Urinary bladder (tissue), 4 donors: Measurements from ENCODE around the gene APOBEC3F. TPM values are rescaled to one million over a fixed set of nuclear protein-coding genes. Genes with fewer than 3 reads are reported as not detected.
"Not testable (repeated sequence)": the region's sequence is repeated elsewhere in the genome, so short reads cannot be mapped to it uniquely, and the experiment has no call there.

Experiments
- DNase-seq: peaks from one replicate; pipeline ENCODE4 v3.0.0-alpha.2; 2015; ENCODE audit errors: extremely low spot score
- H3K27ac ChIP-seq: one replicate; pipeline ENCODE4 v1.5.1; 2013; ENCODE audit warnings: low read depth, mild to moderate bottlenecking, moderate library complexity
- H3K36me3 ChIP-seq: one replicate; pipeline ENCODE4 v1.6.1; 2013; ENCODE audit warnings: mild to moderate bottlenecking, moderate library complexity; ENCODE audit not compliant: insufficient read depth
- H3K4me1 ChIP-seq: one replicate; pipeline ENCODE4 v1.6.1; 2013; ENCODE audit warnings: mild to moderate bottlenecking, moderate library complexity; ENCODE audit not compliant: insufficient read depth
- H3K4me3 ChIP-seq: one replicate; pipeline ENCODE4 v1.5.1; 2013; ENCODE audit warnings: low read depth, low read length
- WGBS: extraction: QIAGEN DNeasy Blood & Tissue Kit; methylation state at CpG from one replicate; pipeline ENCODE4 v1.1.7; 2013; 5-methylcytosine and 5-hydroxymethylcytosine counted together
- polyA plus RNA-seq: library from polyadenylated mRNA; stranded (reverse); fragments of 200-250 nt; gene quantifications from one replicate; pipeline ENCODE4 v1.2.3, GENCODE V29; 2013
- total RNA-seq: library from RNA; depleted of rRNA; stranded (reverse); fragments of >200 nt; gene quantifications from one replicate; pipeline ENCODE4 v1.2.3, GENCODE V29; 2014
- donor health status: healthy with polysubstance abuse.
- donor health status: healthy.

The APOBEC3F gene
- total and polyA plus RNA-seq, 2 donors, result 4.4 to 4.7 TPM

DNA sequence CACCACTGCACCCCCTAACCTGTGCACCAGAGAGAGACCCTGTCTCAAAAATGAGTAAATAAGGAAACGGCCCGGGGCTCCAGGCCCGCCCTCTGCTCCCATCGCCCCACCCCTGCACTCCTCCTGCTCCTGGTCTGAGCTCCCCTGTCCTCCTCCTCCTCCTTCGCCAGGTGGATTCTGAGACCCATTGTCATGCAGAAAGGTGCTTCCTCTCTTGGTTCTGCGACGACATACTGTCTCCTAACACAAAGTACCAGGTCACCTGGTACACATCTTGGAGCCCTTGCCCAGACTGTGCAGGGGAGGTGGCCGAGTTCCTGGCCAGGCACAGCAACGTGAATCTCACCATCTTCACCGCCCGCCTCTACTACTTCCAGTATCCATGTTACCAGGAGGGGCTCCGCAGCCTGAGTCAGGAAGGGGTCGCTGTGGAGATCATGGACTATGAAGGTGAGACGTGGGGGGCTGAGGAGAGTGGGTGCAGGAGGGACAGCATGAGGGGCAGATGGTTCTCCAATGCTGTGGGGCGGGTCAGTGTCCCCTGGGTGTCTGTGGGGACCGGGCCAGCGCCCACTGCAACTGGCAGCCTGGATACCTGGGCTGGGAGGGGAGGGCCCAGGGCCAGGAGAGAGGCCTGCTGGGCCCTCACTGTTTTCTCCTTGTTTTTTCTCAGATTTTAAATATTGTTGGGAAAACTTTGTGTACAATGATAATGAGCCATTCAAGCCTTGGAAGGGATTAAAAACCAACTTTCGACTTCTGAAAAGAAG lies 22.9 kb upstream of the APOBEC3F start:
- no peak for DNase-seq
- Histone ChIP-seq H3K4me3 (no peak overlapping the region), H3K4me1 (no peaks in the 10 kb centered on the region), H3K36me3 (no peaks in the 10 kb centered on the region), H3K27ac (no peak overlapping the region)
- 78% methylated on average over 18 of the region's 18 CpGs for WGBS

- DNase-seq, H3K36me3 ChIP-seq, H3K4me3 ChIP-seq, H3K4me1 ChIP-seq: not testable (repeated sequence)
- peak overlapping the region; percentile 63 for H3K27ac ChIP-seq
- 44% methylated on average over 15 of the region's 15 CpGs for WGBS
These were observed 20.5 kb upstream of the APOBEC3F start for GRCh38 chr22:39020021-39020651.

DNA sequence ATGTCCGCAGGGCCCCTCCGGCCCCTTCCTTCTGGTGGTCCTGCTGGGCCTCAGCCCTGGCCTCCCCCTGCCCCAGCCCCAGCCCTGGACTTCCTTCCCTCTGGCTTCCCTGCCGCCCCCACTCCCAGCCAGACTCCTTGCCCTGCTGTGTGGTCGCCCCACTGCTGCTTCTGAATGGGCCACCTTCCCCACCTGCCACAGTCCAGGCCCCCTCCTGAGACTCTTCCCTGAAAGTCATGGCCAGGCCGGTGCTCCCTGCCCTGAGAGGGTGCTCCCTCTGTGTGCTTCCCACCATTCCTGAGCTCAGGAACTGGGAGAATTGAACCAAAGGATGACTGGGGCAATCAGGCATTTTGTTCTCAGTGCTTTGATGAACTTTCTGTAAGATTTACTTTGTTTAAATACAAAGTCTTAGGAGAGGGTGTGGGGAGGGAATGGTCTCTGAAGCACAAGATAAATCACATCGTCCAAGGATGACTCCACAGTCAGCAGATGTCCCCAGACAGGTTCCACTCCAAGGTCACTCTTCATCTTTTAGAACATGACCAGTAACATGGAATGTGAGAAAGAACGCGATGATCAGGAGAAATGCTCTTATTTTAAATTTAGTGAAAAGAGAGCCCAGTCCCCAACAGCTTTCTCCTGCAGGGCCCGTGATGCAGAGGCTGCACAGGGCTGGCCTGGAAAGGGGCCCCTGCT lies 19.0 kb upstream of the APOBEC3F start:
- Histone ChIP-seq H3K4me1 (no peaks in the 10 kb centered on the region), H3K4me3 (peak overlapping the region; percentile 44), H3K36me3 (peaks cover 2% of the 10 kb centered on the region), H3K27ac (peak overlapping the region; percentile 79)
- WGBS, result 63% methylated on average over 9 of the region's 9 CpGs
- no peak for DNase-seq

DNA sequence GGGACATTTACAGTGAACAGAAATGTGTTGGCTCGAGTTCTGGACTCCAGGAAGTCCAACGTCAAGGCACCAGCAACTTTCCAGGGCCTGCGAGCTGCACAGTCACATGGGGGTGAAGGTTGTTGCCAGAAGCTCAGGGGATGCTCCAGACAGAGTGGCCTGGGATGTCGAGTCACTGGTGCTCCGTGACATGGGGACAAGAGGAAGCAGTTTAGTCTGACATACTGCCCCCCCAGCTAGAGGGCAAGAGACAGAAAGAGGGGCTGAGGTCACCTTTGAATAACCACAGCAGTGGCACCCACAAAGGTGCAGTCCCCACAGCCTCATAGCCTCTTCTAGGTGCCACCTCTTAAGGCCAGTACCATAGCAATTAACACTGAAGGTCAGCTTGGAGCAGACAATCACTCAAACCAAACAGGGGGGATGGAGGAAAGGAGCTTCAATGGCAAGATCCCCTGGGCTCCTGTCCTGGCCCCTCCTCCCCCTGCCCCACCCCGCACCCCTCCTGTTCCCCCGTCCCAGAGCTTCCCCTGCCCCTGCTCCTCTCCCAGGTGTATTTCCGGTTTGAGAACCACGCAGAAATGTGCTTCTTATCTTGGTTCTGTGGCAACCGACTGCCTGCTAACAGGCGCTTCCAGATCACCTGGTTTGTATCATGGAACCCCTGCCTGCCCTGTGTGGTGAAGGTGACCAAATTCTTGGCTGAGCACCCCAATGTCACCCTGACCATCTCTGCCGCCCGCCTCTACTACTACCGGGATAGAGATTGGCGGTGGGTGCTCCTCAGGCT lies 15.9 kb upstream of the APOBEC3F start:
- DNase-seq, result no peak
- no peak overlapping the region for H3K4me3 ChIP-seq
- no peaks in the 10 kb centered on the region for H3K4me1 ChIP-seq
- 85% methylated on average over 15 of the region's 15 CpGs for WGBS
- H3K36me3 ChIP-seq, result peaks cover 2% of the 10 kb centered on the region
- H3K27ac ChIP-seq, result no peak overlapping the region

- peaks cover 2% of the 10 kb centered on the region for H3K36me3 ChIP-seq
- H3K4me1 ChIP-seq, result no peaks in the 10 kb centered on the region
- 88% methylated on average over 12 of the region's 12 CpGs for WGBS
- DNase-seq, result no peak
- H3K4me3 ChIP-seq, result no peak overlapping the region
- no peak overlapping the region for H3K27ac ChIP-seq
These were observed 14.0 kb upstream of the APOBEC3F start for GRCh38 chr22:39026509-39027150.

DNA sequence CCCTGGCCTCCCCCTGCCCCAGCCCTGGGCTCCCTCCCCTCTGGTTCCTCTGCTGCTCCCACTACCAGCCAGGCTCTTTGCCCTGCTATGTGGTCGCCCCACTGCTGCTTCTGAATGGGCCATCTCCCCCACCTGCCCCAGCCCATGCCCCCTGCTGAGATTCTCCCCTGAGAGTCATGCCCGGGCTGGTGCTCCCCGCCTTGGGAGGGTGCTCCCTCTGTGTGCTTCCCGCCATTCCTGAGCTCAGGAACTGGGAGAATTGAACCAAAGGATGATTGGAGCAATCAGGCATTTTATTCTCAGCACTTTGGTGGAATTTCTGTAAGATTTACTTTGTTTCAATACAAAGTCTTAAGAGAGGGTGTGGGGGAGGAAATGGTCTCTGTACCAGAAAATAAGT lies 12.9 kb upstream of the APOBEC3F start:
- H3K36me3 ChIP-seq, result peaks cover 2% of the 10 kb centered on the region
- 84% methylated on average over 4 of the region's 4 CpGs for WGBS
- no peak for DNase-seq

GRCh38 chr22:39028281-39028680 lies 12.4 kb upstream of the APOBEC3F start:
- H3K4me3 ChIP-seq, result no peak overlapping the region
- H3K36me3 ChIP-seq, result peaks cover 2% of the 10 kb centered on the region
- DNase-seq, result no peak
- H3K4me1 ChIP-seq, result no peaks in the 10 kb centered on the region
- no peak overlapping the region for H3K27ac ChIP-seq
- 81% methylated on average over 11 of the region's 11 CpGs for WGBS

More for the DNA sequence above, 12.9 kb upstream of the APOBEC3F start:
- no peaks in the 10 kb centered on the region for H3K4me1 ChIP-seq
- no peak overlapping the region for H3K4me3 ChIP-seq
- no peak overlapping the region for H3K27ac ChIP-seq

GRCh38 chr22:39029227-39029626 lies 11.4 kb upstream of the APOBEC3F start:
- WGBS, result 91% methylated on average over 13 of the region's 13 CpGs
- DNase-seq, result no peak
- no peak overlapping the region for H3K4me3 ChIP-seq
- H3K27ac ChIP-seq, result no peak overlapping the region
- H3K36me3 ChIP-seq, result no peaks in the 10 kb centered on the region
- H3K4me1 ChIP-seq, result no peaks in the 10 kb centered on the region

- no peaks in the 10 kb centered on the region for H3K4me1 ChIP-seq
- no peaks in the 10 kb centered on the region for H3K36me3 ChIP-seq
- WGBS, result 93% methylated on average over 14 of the region's 14 CpGs
- H3K27ac ChIP-seq, result no peak overlapping the region
- DNase-seq, result no peak
- H3K4me3 ChIP-seq, result no peak overlapping the region
These were observed 10.0 kb upstream of the APOBEC3F start for GRCh38 chr22:39030705-39031104.

DNA sequence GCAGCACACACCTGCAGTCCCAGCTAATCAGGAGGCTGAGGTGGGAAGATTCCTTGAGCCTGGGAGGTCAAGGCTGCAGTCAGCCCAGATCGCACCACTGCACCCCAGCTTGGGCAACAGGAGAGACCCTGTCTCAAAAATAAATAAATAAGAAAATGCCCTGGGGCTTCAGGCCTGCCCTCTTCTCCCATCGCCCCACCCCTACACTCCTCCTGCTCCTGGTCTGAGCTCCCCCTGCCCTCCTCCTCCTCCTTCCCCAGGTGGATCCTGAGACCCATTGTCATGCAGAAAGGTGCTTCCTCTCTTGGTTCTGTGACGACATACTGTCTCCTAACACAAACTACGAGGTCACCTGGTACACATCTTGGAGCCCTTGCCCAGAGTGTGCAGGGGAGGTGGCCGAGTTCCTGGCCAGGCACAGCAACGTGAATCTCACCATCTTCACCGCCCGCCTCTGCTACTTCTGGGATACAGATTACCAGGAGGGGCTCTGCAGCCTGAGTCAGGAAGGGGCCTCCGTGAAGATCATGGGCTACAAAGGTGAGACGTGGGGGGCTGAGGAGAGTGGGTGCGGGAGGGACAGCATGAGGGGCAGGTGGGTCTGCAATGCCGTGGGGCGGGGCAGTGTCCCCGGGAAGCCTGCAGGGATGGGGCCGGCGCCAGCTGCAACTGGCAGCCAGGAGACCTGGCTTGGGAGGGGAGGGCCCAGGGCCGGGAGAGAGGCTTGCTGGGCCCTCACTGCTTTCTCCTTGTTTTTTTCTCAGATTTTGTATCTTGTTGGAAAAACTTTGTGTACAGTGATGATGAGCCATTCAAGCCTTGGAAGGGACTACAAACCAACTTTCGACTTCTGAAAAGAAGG lies 9.0 kb upstream of the APOBEC3F start:
- WGBS, result 61% methylated on average over 17 of the region's 18 CpGs
- DNase-seq, H3K36me3 ChIP-seq, H3K4me1 ChIP-seq, H3K27ac ChIP-seq, H3K4me3 ChIP-seq: not testable (repeated sequence)

DNA sequence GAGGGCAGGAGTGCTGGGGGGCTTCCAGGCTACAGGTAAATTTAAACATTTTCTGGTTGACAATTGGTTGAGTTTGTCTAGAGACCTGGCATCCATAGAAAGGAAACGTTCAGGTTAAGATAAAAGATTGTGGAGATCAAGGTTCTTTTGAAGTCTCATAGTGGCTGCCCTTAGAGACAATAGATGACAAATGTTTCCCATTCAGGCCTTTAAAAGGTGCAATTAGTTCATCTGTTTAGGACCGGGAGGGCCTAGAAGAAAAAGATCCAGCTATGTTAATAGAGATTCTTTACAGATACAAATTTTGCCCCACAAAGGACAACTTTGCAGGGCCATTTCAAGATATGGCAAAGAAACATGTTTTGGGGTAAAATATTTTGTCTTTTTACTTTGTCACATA lies 3.6 kb upstream of the APOBEC3F start:
- not testable (repeated sequence) for H3K4me3 ChIP-seq, DNase-seq, H3K36me3 ChIP-seq, H3K27ac ChIP-seq, H3K4me1 ChIP-seq
- 44% methylated on average over 2 of the region's 2 CpGs for WGBS

DNA sequence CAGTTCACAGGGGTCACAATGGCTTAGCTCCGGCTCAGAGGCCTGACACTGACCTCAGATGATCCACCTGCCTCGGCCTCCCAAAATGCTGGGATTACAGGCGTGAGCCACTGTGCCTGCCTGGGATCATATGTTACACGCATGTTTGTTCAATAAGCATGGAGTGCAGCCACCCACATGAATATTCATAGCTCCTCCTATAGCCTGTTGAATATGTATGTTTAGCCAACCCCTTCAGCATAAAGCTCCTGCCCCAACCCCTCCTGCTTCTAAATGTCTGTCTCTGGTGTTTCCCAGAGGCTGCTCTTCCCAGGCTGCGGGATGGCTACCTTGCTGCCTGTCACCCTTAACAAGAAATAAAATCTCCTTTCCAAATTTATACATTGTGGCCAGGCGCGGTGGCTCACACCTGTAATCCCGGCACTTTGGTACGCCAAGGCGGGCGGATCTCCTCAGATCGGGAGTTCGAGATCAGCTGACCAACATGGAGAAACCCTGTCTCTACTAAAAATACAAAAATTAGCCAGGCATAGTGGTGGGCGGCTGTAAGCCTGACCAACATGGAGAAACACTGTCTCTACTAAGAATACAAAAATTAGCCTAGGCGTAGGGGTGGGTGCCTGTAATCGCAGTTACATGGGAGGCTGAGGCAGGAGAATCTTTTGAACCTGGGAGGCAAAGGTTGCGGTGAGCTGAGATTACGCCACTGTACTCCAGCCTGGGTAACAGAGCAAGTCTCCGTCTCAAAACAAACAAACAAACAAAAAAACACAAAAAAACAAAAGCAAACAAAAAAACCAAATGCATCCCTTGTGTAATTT lies 1.1 kb upstream of the APOBEC3F start:
- Histone ChIP-seq H3K27ac (peak overlapping the region; percentile 23), H3K4me3 (no peak overlapping the region), H3K4me1 (no peaks in the 10 kb centered on the region), H3K36me3 (no peaks in the 10 kb centered on the region)
- 94% methylated on average over 19 of the region's 19 CpGs for WGBS
- no peak for DNase-seq
